Activated B cell treated with CpG ODN at 0.5 μM for 24 hours (primary cell): ENCODE data around the gene ANXA6. TPM values are rescaled to one million over a fixed set of nuclear protein-coding genes. Genes with fewer than 3 reads are reported as not detected.

ENCODE experiments used
- ATAC-seq: fragments of 200-7000 bp; cut with Tn5 transposase; one replicate; pipeline ENCODE4 v1.10.0; 2021; ENCODE audit warnings: low read depth, mild to moderate bottlenecking, moderate library complexity
- CTCF ChIA-PET: fragments of 350-600 bp; sonication (Branson Sonifier 250); formaldehyde crosslinking; loops from one replicate; lab custom pipeline; 2021; ENCODE audit warnings: antibody characterized with exemption; lab: Charles Lee
- POLR2A ChIA-PET: fragments of 350-600 bp; sonication (Branson Sonifier 250); formaldehyde crosslinking; loops from one replicate; lab custom pipeline; 2021; ENCODE audit warnings: antibody characterized with exemption; lab: Charles Lee
- DNase-seq: peaks from one replicate; pipeline ENCODE4 v3.0.0; 2022
- H3K27ac Mint-ChIP-seq: one replicate; pipeline ENCODE4 v1.8.0; 2020; ENCODE audit warnings: mixed read lengths
- H3K27me3 Mint-ChIP-seq: one replicate; pipeline ENCODE4 v1.8.0; 2021; ENCODE audit warnings: mixed read lengths
- H3K36me3 Mint-ChIP-seq: one replicate; pipeline ENCODE4 v1.8.0; 2021; ENCODE audit warnings: low read depth, mixed read lengths
- H3K4me1 Mint-ChIP-seq: one replicate; pipeline ENCODE4 v1.8.0; 2021; ENCODE audit warnings: mixed read lengths
- H3K4me3 Mint-ChIP-seq: one replicate; pipeline ENCODE4 v1.8.0; 2020; ENCODE audit warnings: mild to moderate bottlenecking, mixed read lengths
- H3K9me3 Mint-ChIP-seq: one replicate; pipeline ENCODE4 v1.8.0; 2020; ENCODE audit warnings: mixed read lengths
- CTCF ChIP-seq: fragments of 200-600 bp; IDR thresholded peaks from one replicate; pipeline ENCODE4 v1.8.0; 2022; ENCODE audit warnings: antibody characterized with exemption, mild to moderate bottlenecking
- intact Hi-C: fragments of 100-400 bp; cut with micrococcal nuclease; formaldehyde crosslinking; loops from one replicate; pipeline ENCODE4 v1.15.1; 2024
- total RNA-seq: library from RNA; stranded (reverse); gene quantifications from 2 replicates; pipeline ENCODE4 v1.2.3, GENCODE V29; 2022

The ANXA6 gene
- total RNA-seq, 1 donor from 2014 or later = 367 TPM

GRCh38 chr5:151142933-151143332 lies 14.6 kb downstream of the ANXA6 start:
- Mint-ChIP-seq H3K4me3 (peak overlapping the region; percentile 36), H3K9me3 (no peaks in the 10 kb centered on the region), H3K4me1 (peaks cover 87% of the 10 kb centered on the region), H3K27ac (peak overlapping the region; percentile 93), H3K36me3 (peaks cover 87% of the 10 kb centered on the region), H3K27me3 (no peaks in the 10 kb centered on the region)
- ATAC-seq (no peak), DNase-seq (no peak)
- intact Hi-C loops = no loop called here
- TF ChIP-seq CTCF = no peak
- CTCF ChIA-PET = interaction anchor here (1.5 to 4.1 kb wide), 4 partner anchors 8 to 28 kb away, joined by 4 to 36 read pairs (median 14); no protein-coding TSS in a partner anchor
- POLR2A ChIA-PET = interaction anchor here (1.4 to 4.7 kb wide), 5 partner anchors 9 to 56 kb away, joined by 4 to 92 read pairs (median 23); partner anchors contain the start of gene ANXA6

- ChIA-PET POLR2A (interaction anchor here (0.8 to 4.7 kb wide), 18 partner anchors 7 to 732 kb away, joined by 3 to 92 read pairs (median 4); partner anchors contain the start of genes ANXA6, CCDC69, GM2A and TNIP1), CTCF (interaction anchor here (0.8 to 4.1 kb wide), 13 partner anchors 9 to 99 kb away, joined by 3 to 36 read pairs (median 5); partner anchors contain the start of gene ANXA6)
- no peak for TF ChIP-seq CTCF
- H3K27ac Mint-ChIP-seq = peak overlapping the region; percentile 93
- no peaks in the 10 kb centered on the region for H3K27me3 Mint-ChIP-seq
- ATAC-seq = peak; percentile 92
- H3K4me3 Mint-ChIP-seq = peak overlapping the region; percentile 85
- peaks cover 87% of the 10 kb centered on the region for H3K36me3 Mint-ChIP-seq
- DNase-seq = peak; percentile 38
- H3K9me3 Mint-ChIP-seq = no peaks in the 10 kb centered on the region
- intact Hi-C loops = loop anchor here (1.0 kb wide), 3 partner anchors 9 to 17 kb away; no protein-coding TSS in a partner anchor
- peaks cover 85% of the 10 kb centered on the region for H3K4me1 Mint-ChIP-seq
These were observed 16.0 kb downstream of the ANXA6 start for GRCh38 chr5:151141535-151141934.

- no peaks in the 10 kb centered on the region for H3K27me3 Mint-ChIP-seq
- peak overlapping the region; percentile 93 for H3K27ac Mint-ChIP-seq
- TF ChIP-seq CTCF = no peak
- no peak for ATAC-seq
- peaks cover 88% of the 10 kb centered on the region for H3K36me3 Mint-ChIP-seq
- intact Hi-C loops = loop anchor here (1.0 kb wide), 3 partner anchors 9 to 17 kb away; no protein-coding TSS in a partner anchor
- DNase-seq = no peak
- H3K9me3 Mint-ChIP-seq = no peaks in the 10 kb centered on the region
- H3K4me1 Mint-ChIP-seq = peaks cover 81% of the 10 kb centered on the region
- ChIA-PET POLR2A (interaction anchor here (0.9 to 4.7 kb wide), 14 partner anchors 8 to 731 kb away, joined by 3 to 92 read pairs (median 5); partner anchors contain the start of genes ANXA6, CCDC69, GM2A and TNIP1), CTCF (interaction anchor here (0.8 to 4.1 kb wide), 11 partner anchors 9 to 99 kb away, joined by 3 to 36 read pairs (median 6); no protein-coding TSS in a partner anchor)
- peak overlapping the region; percentile 85 for H3K4me3 Mint-ChIP-seq
These were observed 16.7 kb downstream of the ANXA6 start for GRCh38 chr5:151140686-151141459.

- ATAC-seq (no peak), DNase-seq (no peak)
- intact Hi-C loops = no loop called here
- Mint-ChIP-seq H3K9me3 (no peaks in the 10 kb centered on the region), H3K27me3 (no peaks in the 10 kb centered on the region), H3K36me3 (peaks cover 89% of the 10 kb centered on the region), H3K4me1 (peaks cover 81% of the 10 kb centered on the region), H3K4me3 (no peak overlapping the region), H3K27ac (no peak overlapping the region)
- no peak for TF ChIP-seq CTCF
- ChIA-PET POLR2A (interaction anchor here (0.9 kb wide), 1 partner anchor 41 kb away, joined by 3 read pairs; no protein-coding TSS in a partner anchor), CTCF (interaction anchor here (1.0 to 1.4 kb wide), 3 partner anchors 11 to 26 kb away, joined by 5 to 6 read pairs (median 6); no protein-coding TSS in a partner anchor)
These were observed 17.9 kb downstream of the ANXA6 start for GRCh38 chr5:151139646-151140045.

GRCh38 chr5:151139015-151139414 lies 18.6 kb downstream of the ANXA6 start:
- no peaks in the 10 kb centered on the region for H3K9me3 Mint-ChIP-seq
- peaks cover 89% of the 10 kb centered on the region for H3K36me3 Mint-ChIP-seq
- ATAC-seq = no peak
- DNase-seq = no peak
- H3K27ac Mint-ChIP-seq = peak overlapping the region; percentile 70
- intact Hi-C loops = no loop called here
- no peak overlapping the region for H3K4me3 Mint-ChIP-seq
- H3K27me3 Mint-ChIP-seq = no peaks in the 10 kb centered on the region
- no peak for TF ChIP-seq CTCF
- CTCF ChIA-PET = interaction anchor here (1.0 to 2.1 kb wide), 3 partner anchors 10 to 26 kb away, joined by 5 to 10 read pairs (median 6); no protein-coding TSS in a partner anchor
- POLR2A ChIA-PET = no interaction called here
- H3K4me1 Mint-ChIP-seq = peaks cover 81% of the 10 kb centered on the region
